ENCODE results near the gene DOCK9.

The DOCK9 gene

GRCh38 chr13:98886587-98887230 lies 91.2 kb downstream of the DOCK9 start:
- DNase-seq (ENCODE audit: low read depth in 2 of 2): no peak

GRCh38 chr13:98885600-98885999 lies 92.3 kb downstream of the DOCK9 start:
- no peak for DNase-seq (ENCODE audit: low read depth in 2 of 2)

- DNase-seq (ENCODE audit: low read depth in 2 of 2): no peak
Measured at GRCh38 chr13:98883998-98884397, 93.9 kb downstream of the DOCK9 start.

GRCh38 chr13:98881390-98881789 lies 96.5 kb downstream of the DOCK9 start:
- DNase-seq (ENCODE audit: low read depth in 2 of 2): no peak

GRCh38 chr13:98880677-98881076 lies 97.2 kb downstream of the DOCK9 start:
- DNase-seq (ENCODE audit: low read depth in 2 of 2): no peak

- DNase-seq (ENCODE audit: low read depth in 2 of 2): no peak
Measured at GRCh38 chr13:98879957-98880356, 97.9 kb downstream of the DOCK9 start.

- no peak for DNase-seq (ENCODE audit: low read depth in 2 of 2)
Measured at GRCh38 chr13:98879127-98879520, 98.7 kb downstream of the DOCK9 start.

GRCh38 chr13:98878486-98879126 lies 99.3 kb downstream of the DOCK9 start:
- DNase-seq (ENCODE audit: low read depth in 2 of 2): no peak

GRCh38 chr13:98877936-98878335 lies 99.9 kb downstream of the DOCK9 start:
- DNase-seq (ENCODE audit: low read depth in 2 of 2): no peak

GRCh38 chr13:98877466-98877865 lies 100.4 kb downstream of the DOCK9 start:
- DNase-seq (ENCODE audit: low read depth in 2 of 2): no peak

- no peak for DNase-seq (ENCODE audit: low read depth in 2 of 2)
Measured at GRCh38 chr13:98875146-98875729, 102.6 kb downstream of the DOCK9 start.

GRCh38 chr13:98874029-98874397 lies 103.9 kb downstream of the DOCK9 start:
- no peak for DNase-seq (ENCODE audit: low read depth in 2 of 2)

GRCh38 chr13:98873377-98874028 lies 104.4 kb downstream of the DOCK9 start:
- no peak for DNase-seq (ENCODE audit: low read depth in 2 of 2)

- no peak for DNase-seq (ENCODE audit: low read depth in 2 of 2)
Measured at GRCh38 chr13:98871727-98872126, 106.1 kb downstream of the DOCK9 start.

GRCh38 chr13:98869408-98870090 lies 108.3 kb downstream of the DOCK9 start:
- no peak for DNase-seq (ENCODE audit: low read depth in 2 of 2)

- no peak for DNase-seq (ENCODE audit: low read depth in 2 of 2)
Measured at GRCh38 chr13:98868932-98869331, 108.9 kb downstream of the DOCK9 start.

- DNase-seq (ENCODE audit: low read depth in 2 of 2): no peak
Measured at GRCh38 chr13:98866882-98867281, 111.0 kb downstream of the DOCK9 start.

GRCh38 chr13:98860491-98860890 lies 117.4 kb downstream of the DOCK9 start:
- no peak for DNase-seq (ENCODE audit: low read depth in 2 of 2)

- DNase-seq (ENCODE audit: low read depth in 2 of 2): no peak
Measured at GRCh38 chr13:98858191-98858590, 119.7 kb downstream of the DOCK9 start.

- no peak for DNase-seq (ENCODE audit: low read depth in 2 of 2)
Measured at GRCh38 chr13:98856983-98857382, 120.9 kb downstream of the DOCK9 start.

- DNase-seq (ENCODE audit: low read depth in 2 of 2): no peak
Measured at GRCh38 chr13:98854448-98854847, 123.4 kb downstream of the DOCK9 start.

GRCh38 chr13:98853771-98854221 lies 124.1 kb downstream of the DOCK9 start:
- DNase-seq (ENCODE audit: low read depth in 2 of 2): peak; percentile 48 to 70
